ENCODE results near the gene MLLT1. TPM values are rescaled to one million over a fixed set of nuclear protein-coding genes. Genes with fewer than 3 reads are reported as not detected.

The MLLT1 gene
- total and polyA plus RNA-seq, 10 of the 15 experiments (the other 5 are each of a cell fraction or from before 2014, with no cell fraction given) = 0.16 to 61.1 (median 8.5) TPM

DNA sequence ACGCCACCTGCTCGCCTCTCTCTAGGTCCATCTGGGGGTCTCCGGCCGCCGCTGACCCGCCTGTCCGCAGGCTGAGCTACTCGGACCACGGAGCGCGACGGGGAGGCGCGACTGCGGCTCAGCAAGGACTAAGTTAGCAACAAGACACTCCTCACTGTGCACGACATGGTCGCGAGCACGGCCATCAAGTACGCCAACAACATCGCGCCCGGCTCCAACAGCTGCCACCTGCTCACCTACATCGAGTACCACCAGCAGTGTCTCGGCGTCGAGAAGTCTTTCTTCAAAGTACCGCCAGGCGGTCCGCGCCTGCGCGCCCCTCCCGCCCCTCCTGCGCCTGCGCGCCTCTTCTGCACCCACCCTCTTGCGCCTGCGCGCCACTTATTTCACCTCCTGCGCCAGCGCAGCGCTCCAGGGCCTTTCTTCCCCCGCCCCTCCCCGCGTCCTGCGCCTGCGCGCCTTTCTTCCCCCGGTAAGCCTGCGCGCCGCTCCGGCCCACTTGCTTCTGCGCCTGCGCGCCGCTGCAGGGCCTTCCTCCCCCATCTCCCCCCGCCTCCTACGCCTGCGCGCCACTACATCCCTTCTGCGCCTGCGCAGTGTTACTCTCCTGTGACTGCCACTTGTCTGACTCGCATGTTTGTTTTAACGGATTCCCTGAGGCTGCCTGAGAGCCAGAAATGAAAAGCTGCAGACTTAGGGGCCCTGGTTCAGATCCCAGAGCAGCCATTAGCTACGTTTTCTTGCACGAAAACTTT, 80.4 kb downstream of the MLLT1 start (continued):
- TF ChIP-seq DPF2 (IDR thresholded peaks at IDR 0.05) = 0 out of 2 replicates have a peak, but pooled peaks have one; percentile 28
- no peak for TF ChIP-seq ESRRA (IDR thresholded peaks at IDR 0.05; ENCODE audit: low read length)
- no peak for TF ChIP-seq PML (IDR thresholded peaks at IDR 0.05; ENCODE audit: low read length)
- TF ChIP-seq POLR2AphosphoS5 (IDR thresholded peaks at IDR 0.05; ENCODE audit: low read length) = peak; percentile 74
- TF ChIP-seq KLF5 (IDR thresholded peaks at IDR 0.05; ENCODE audit: partially characterized antibody) = no peak
- TF ChIP-seq SRF (IDR thresholded peaks at IDR 0.05; ENCODE audit: low read depth in 2 of 2, low read length in 2 of 2) = no peak
- no peak for TF ChIP-seq TARDBP (IDR thresholded peaks at IDR 0.05; ENCODE audit: borderline replicate concordance)
- no peak for TF ChIP-seq ZNF274 (IDR thresholded peaks at IDR 0.05; ENCODE audit: insufficient read depth, insufficient read length)
- TF ChIP-seq, protein P1, sequence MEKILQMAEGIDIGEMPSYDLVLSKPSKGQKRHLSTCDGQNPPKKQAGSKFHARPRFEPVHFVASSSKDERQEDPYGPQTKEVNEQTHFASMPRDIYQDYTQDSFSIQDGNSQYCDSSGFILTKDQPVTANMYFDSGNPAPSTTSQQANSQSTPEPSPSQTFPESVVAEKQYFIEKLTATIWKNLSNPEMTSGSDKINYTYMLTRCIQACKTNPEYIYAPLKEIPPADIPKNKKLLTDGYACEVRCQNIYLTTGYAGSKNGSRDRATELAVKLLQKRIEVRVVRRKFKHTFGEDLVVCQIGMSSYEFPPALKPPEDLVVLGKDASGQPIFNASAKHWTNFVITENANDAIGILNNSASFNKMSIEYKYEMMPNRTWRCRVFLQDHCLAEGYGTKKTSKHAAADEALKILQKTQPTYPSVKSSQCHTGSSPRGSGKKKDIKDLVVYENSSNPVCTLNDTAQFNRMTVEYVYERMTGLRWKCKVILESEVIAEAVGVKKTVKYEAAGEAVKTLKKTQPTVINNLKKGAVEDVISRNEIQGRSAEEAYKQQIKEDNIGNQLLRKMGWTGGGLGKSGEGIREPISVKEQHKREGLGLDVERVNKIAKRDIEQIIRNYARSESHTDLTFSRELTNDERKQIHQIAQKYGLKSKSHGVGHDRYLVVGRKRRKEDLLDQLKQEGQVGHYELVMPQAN (conservative IDR thresholded peaks at IDR 0.05) = peak; percentile 98

GRCh38 chr19:6198896-6199239, 80.9 kb downstream of the MLLT1 start:
- DNase-seq (ENCODE audit: low read depth, low spot score) (no peak), ATAC-seq (peak; percentile 10), FAIRE-seq (no peak)
- H2AFZ ChIP-seq (ENCODE audit: control insufficient read depth, low read depth, low read length) = peak overlapping the region; percentile 98
- CTCF ChIA-PET = interaction anchor here (1.1 to 2.6 kb wide), 4 partner anchors 20 to 155 kb away, joined by 3 to 10 read pairs (median 4); no protein-coding TSS in a partner anchor
- in situ Hi-C loops (cut with MboI) = no loop called here
- intact Hi-C loops (cut with micrococcal nuclease; ENCODE audit: unreplicated experiment) = loop anchor here (2.0 kb wide), 1 partner anchor 32 kb away; no protein-coding TSS in a partner anchor
- RAD21 ChIA-PET (ENCODE audit: unreplicated experiment) = interaction anchor here (1.7 kb wide), 1 partner anchor 72 kb away, joined by 6 read pairs; no protein-coding TSS in a partner anchor
- H3K4me3 ChIP-seq = peak overlapping the region; percentile 79
- BruUV-seq (replicated peaks) = TSS peak; percentile 90
- H3K4me2 ChIP-seq (ENCODE audit: control insufficient read depth, insufficient read depth) = peak overlapping the region; percentile 100
- H3K9ac ChIP-seq (ENCODE audit: control insufficient read depth, insufficient read depth, low read length) = peak overlapping the region; percentile 84
- 0 out of 2 replicates have a peak, but pooled peaks have one; percentile 19 for TF ChIP-seq ZNF384 (IDR thresholded peaks at IDR 0.05; ENCODE audit: borderline replicate concordance, low read depth, low read length)
- TF ChIP-seq MEF2B (IDR thresholded peaks at IDR 0.05; ENCODE audit: partially characterized antibody, poor library complexity, severe bottlenecking) = peak; percentile 82
- TF ChIP-seq RAD21 (IDR thresholded peaks at IDR 0.05; ENCODE audit: insufficient read depth, low read depth, low read length) = no peak
- TF ChIP-seq NBN (IDR thresholded peaks at IDR 0.05) = no peak
- TF ChIP-seq, protein P2, sequence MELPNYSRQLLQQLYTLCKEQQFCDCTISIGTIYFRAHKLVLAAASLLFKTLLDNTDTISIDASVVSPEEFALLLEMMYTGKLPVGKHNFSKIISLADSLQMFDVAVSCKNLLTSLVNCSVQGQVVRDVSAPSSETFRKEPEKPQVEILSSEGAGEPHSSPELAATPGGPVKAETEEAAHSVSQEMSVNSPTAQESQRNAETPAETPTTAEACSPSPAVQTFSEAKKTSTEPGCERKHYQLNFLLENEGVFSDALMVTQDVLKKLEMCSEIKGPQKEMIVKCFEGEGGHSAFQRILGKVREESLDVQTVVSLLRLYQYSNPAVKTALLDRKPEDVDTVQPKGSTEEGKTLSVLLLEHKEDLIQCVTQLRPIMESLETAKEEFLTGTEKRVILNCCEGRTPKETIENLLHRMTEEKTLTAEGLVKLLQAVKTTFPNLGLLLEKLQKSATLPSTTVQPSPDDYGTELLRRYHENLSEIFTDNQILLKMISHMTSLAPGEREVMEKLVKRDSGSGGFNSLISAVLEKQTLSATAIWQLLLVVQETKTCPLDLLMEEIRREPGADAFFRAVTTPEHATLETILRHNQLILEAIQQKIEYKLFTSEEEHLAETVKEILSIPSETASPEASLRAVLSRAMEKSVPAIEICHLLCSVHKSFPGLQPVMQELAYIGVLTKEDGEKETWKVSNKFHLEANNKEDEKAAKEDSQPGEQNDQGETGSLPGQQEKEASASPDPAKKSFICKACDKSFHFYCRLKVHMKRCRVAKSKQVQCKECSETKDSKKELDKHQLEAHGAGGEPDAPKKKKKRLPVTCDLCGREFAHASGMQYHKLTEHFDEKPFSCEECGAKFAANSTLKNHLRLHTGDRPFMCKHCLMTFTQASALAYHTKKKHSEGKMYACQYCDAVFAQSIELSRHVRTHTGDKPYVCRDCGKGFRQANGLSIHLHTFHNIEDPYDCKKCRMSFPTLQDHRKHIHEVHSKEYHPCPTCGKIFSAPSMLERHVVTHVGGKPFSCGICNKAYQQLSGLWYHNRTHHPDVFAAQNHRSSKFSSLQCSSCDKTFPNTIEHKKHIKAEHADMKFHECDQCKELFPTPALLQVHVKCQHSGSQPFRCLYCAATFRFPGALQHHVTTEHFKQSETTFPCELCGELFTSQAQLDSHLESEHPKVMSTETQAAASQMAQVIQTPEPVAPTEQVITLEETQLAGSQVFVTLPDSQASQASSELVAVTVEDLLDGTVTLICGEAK (IDR thresholded peaks at IDR 0.05; ENCODE audit: borderline replicate concordance) = no peak
- H3K4me1 ChIP-seq (ENCODE audit: control insufficient read depth, insufficient read depth, low read length) = peaks cover 15% of the 10 kb centered on the region
- SMC1A ChIA-PET (ENCODE audit: uncharacterized antibody, unreplicated experiment) = interaction anchor here (0.7 kb wide), 1 partner anchor 19 kb away, joined by 3 read pairs; no protein-coding TSS in a partner anchor
- peaks cover 13% of the 10 kb centered on the region for H3K79me2 ChIP-seq (ENCODE audit: control insufficient read depth, insufficient read depth, low read length)
- H3K36me3 ChIP-seq (ENCODE audit: control insufficient read depth in 2 of 2, insufficient read depth in 2 of 2, low read length in 1 of 2) = no peaks in the 10 kb centered on the region; a peak in 1 of 4 replicates
- no peaks in the 10 kb centered on the region for H4K20me1 ChIP-seq (ENCODE audit: control insufficient read depth, insufficient read depth)
- POLR2A ChIA-PET = interaction anchor here (0.6 kb wide), 1 partner anchor 283 kb away, joined by 3 read pairs; no protein-coding TSS in a partner anchor
- WGBS (ENCODE audit: insufficient coverage, insufficient replicate concordance, low lambda C conversion rate, missing lambda C conversion rate) = 2% methylated on average over 8 of the region's 8 CpGs
- no peaks in the 10 kb centered on the region; the same call in 2 of the 3 replicates for H3K9me3 ChIP-seq (replicated peaks; ENCODE audit: control insufficient read depth, insufficient read depth, low read length)
- H3K27ac ChIP-seq (ENCODE audit: control insufficient read depth, insufficient read depth) = peak overlapping the region; percentile 78
- no peaks in the 10 kb centered on the region for H3K27me3 ChIP-seq (replicated peaks in 1 of 2; ENCODE audit: control insufficient read depth in 2 of 2, insufficient read depth in 2 of 2, low read length in 1 of 2)
